T-helper 2 cell (primary cell): ENCODE measurements around the gene NRG3.

Source experiments
- DNase-seq, 5 experiments: peaks; one replicate each; pipeline versions ENCODE4 v3.0.0 to v3.0.0-alpha.2; 2012 to 2022

Gene NRG3

GRCh38 chr10:82397854-82398253 lies 522.9 kb downstream of the NRG3 start:
- no peak for DNase-seq

DNA sequence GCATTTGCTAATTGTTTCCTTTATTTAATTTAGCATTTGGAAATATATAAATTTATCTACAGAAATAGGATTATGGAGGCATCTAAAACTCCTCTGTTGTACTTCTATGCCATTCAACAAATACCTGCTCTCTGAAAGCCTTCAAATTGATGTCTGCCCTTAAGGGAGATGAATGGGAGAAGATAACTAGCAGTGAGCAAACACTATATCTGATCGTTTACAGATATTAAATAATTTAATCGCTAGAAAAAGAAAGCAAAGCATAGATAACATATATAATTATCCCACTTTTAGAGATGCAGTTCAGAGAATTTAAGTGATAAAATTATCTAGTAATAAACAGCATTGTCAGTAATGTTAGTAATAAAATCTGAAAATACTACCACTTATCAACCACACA lies 524.9 kb downstream of the NRG3 start:
- no peak for DNase-seq

GRCh38 chr10:82400841-82401240 lies 525.8 kb downstream of the NRG3 start:
- DNase-seq = no peak

GRCh38 chr10:82402906-82403401 lies 528.0 kb downstream of the NRG3 start:
- DNase-seq = no peak

- no peak for DNase-seq
Observed at GRCh38 chr10:82409671-82410070, 534.7 kb downstream of the NRG3 start.

GRCh38 chr10:82411416-82411815 lies 536.4 kb downstream of the NRG3 start:
- no peak for DNase-seq

DNA sequence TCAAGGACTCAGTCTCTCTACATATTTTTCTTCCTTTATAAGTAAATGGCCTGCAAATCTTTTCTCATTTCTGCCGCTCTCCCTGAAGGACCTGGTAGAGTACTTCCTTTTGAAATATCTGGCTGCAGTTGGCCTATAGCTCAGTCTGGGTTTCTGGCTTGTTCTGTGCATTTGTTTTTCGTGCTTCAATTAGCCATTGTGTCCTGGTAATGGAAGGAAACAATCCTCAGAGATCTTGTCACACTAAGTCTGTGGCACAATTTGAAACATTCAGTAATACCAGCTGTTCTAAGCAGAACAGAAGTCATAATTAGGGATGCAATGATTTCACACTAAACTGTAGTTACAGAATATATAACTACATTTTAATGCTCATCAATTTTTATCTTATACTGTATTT lies 545.0 kb downstream of the NRG3 start:
- DNase-seq = no peak

- no peak for DNase-seq
Observed at GRCh38 chr10:82429302-82429701, 554.3 kb downstream of the NRG3 start.

GRCh38 chr10:82438277-82438676 lies 563.3 kb downstream of the NRG3 start:
- DNase-seq = no peak

GRCh38 chr10:82440775-82441174 lies 565.8 kb downstream of the NRG3 start:
- DNase-seq = no peak

DNA sequence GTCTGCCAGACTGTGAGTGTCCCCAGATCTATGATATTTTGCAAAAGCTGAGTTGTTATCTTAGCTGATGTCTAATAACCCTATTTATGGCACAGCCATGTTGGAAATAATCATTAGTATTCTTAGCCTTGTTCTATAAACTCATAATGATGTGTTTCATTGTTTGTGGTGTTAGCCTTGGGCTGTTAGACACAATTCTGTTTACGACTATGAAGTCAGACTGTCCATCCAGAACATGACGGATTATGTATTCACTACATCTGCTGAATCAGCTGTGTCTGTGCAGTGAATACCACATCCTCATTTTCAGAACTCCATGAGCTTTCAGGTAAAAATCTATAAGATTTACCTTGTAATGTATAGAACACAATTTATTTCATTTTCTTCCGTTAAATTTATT lies 577.1 kb downstream of the NRG3 start:
- DNase-seq = no peak

DNA sequence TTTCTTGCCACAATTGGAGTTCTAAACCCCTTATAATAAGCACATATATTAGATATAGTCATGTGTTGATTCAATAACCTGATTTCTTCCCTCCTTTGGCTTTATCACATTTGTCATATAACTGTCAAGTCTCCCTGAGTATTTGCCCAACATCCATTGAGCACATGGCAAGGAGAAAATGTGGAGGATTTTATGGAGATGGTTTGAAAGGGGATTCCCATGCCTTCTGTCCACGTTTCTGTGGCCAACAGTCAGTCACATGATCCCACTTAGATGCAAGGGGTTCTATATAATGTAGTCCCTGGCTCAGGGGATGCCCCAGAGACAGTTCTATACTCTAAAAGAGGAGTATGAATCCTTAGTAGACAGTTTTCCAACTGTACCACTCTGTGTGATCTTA lies 577.7 kb downstream of the NRG3 start:
- no peak for DNase-seq

- no peak for DNase-seq
Observed at GRCh38 chr10:82453678-82454293, 578.8 kb downstream of the NRG3 start.

DNA sequence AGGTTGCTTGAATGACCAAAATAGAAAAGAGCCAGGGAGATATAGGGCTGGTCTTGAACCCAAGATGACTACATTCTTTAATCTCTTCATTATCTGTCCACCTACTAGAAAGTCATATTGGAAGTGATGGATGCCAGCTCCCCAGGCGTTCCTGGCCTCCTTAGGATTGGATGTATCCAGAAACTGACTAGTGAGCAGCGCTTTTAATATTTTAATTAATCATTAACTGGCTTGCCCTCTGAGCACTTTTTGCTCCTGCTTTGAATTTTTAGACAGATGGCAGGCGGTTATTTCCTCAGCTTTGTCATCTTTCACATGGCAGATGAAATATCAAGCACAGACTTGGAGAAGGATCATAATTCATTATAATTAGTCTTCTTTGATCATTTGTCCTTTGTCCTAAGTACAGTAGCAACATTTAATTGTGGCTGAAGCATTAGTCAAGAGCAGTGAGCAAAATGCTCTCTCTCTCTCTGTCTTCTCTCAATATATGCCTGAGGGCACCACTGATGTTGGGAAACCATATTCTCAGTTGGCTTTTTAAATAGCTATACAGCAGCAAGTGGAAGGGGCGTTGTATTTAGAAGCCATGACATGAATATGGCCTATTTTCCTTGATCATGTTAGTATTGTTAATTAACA lies 588.0 kb downstream of the NRG3 start:
- no peak for DNase-seq

DNA sequence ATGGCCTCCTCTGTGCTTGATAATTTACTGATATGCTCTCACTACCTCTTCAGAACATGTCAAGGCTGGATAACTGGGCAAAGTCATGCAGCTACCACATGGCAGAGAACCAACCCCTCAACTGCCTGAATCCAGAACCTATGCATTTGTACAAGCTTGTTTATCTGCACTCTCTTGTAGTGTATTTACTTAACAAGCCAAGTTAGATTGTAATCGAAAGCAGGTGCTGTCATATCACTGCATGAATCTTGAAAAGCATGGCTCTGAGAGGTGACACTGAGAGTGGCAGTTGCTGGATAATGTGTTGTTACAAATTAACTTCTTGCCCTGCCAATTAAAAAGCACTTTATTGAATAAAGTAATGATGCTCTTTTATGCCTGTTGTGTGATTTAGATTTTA lies 588.6 kb downstream of the NRG3 start:
- no peak for DNase-seq

DNA sequence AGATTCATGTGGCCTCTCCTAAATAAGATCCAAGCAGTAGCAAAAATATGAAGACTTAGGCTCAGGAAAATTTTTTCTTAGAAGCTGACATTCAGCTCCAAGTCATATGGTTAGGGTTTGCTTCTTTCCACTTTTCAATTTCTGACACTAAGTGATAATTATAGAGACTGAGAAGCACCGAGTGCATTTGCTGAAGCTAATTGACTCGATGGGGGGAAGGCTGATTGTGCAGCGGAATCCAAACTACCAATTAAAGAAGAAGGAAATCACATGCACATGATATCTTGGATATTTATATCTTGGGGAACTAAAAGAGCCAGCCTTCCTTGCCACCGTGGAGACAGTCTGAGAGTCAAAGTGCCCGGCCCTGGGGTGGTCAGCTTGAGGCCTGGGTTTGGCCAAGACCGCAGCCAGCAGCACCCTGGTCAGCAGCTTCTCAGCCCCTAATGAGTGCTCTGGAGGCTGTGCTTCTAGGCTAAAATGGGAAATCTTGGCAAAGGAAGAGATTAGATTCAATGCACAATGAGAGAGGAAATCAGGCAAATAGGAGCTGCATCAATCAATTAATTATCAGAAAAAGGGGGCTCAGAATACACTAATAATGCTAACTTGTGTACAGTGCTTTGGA lies 589.3 kb downstream of the NRG3 start:
- no peak for DNase-seq

DNA sequence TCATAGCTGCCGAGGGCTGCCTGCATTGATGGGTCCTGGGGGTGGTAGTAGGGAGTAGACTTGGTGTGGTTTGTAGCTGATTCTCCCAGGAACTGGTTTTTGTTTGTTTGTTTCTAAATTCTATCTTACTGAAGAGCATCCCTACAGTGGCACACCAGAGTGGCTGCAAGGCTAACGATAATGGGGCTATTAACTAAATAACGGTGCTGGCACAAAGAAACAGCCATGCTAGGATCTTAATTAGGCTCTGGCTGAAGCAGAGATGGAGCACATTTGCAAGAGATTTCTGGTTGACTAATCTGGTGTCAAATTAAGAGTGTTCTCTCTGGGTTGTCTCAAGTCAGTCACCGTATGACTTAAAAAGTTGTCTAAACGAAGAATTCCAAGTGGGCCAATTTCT lies 590.0 kb downstream of the NRG3 start:
- no peak for DNase-seq

GRCh38 chr10:82468453-82468852 lies 593.5 kb downstream of the NRG3 start:
- DNase-seq = no peak

DNA sequence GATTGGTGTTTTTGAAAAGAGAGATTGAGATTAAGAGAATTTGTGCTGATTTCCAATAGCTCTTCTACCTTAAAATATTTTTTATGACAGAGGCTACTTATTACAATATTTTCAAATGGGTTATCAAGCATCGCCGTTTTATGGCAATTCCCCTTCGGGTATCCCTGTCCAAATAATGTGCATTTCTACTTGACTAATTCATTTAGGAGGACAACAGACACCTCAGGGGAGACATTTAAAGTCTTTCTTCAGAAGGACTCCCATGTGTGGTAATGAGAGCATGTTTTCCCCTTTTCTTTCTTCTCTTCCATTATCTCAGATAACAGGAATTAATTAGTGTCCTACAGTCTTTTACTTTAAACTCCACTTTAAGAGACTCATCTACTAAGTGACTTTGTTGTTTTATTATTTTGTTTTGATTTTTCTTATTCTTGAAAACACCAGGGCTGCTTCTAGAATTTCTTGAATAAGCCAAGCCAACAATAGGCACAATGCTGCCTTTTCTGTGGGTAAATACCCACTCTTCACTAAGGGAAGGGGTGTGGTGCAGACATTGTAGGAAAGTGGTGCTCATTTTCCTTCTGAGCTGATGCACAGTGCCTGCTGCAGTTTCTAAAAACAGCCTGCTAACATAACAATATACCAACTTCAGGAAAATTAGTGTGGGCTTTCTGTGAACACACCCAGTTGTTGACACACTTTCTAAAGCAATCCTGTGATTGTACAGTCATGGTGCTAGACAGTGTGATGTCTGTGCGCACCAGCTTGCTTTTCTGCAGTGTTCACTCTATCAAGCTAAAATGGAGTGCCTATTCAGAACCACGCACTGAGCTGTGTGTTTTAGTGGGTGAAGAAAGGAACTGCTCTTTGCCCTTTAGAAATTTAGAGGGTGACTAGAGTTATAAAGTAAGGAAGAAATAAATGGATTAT lies 597.7 kb downstream of the NRG3 start:
- no peak for DNase-seq

GRCh38 chr10:82477776-82478175 lies 602.8 kb downstream of the NRG3 start:
- DNase-seq = no peak

DNA sequence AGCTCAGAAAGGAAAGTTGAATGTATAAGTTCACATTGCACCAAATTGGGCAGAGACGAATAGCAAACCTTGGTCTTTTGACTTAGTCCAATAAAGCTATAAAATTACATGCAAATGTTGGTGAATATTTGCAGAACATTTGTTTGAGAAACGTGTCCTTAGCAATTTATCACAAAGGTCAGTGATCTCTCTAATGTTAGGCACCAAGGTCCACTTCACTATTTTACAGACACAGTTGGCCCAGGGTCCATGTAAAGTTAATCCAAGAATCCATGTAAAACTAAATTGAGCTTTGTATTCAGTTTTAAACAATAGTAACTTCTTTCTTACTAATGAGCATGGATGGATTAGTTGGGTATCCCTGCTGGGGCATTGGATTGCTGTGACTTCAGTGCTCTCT lies 617.7 kb downstream of the NRG3 start:
- DNase-seq = no peak

DNA sequence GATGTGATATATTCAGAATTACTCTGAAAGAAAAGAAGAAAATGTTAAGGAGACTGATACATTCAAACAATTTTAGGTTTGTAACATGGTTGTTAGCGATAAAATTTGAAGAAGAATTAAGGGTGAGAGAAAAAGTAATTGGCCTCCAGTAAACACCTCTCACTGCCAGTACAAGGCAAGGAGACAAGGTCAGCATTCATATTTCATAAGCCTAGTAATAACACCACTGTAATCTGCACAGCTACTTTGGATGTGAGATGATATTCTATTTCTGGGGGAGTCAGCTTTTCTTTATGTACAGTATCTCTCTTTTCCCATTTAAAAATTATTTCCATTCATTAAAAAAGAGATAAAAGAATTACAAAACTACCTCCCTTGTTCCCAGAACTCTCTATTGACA lies 621.1 kb downstream of the NRG3 start:
- DNase-seq = no peak

GRCh38 chr10:82497439-82497838 lies 622.4 kb downstream of the NRG3 start:
- DNase-seq = no peak
